ENCODE data around the gene MCOLN1. TPM values are rescaled to one million over a fixed set of nuclear protein-coding genes. Genes with fewer than 3 reads are reported as not detected.

The MCOLN1 gene
- total RNA-seq, 1 donor, result 8.6 TPM

DNA sequence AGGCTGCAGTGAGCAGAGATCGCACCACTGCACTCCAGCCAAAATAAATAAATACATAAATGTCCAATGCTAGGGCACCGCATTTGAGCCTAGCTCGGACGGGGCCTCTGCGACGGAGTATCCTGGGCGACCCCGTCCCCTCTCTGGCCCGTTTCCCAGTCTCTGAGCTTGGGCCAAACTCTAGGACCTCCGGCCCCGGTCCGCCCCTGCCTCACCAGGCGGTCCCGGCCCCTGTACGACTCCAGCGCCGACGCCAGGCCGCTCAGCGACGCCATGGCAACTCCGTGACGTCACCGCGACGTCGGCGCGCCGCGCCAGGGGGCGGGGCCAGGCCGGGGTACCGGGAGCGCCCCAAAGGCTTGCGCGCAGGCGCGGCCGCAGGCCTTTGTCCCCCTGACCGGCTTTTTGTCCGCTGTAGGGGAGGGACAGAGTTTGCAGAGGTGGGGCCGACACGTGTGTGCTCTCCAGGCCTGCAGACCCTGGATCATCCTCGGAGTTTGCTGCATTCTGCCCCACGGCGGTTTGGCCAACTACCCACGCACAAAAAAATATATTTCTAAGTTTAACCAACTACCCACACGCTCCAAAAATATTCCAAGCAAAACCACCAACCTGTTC is 33.6 kb upstream of the MCOLN1 start, which contains the start of gene PEX11G:
Gene PEX11G, minus strand, starts transcription at position 300 of the 618 bp plus-strand sequence. Its CDS starts 25 bp downstream, at position 275.
- H3K4me3 ChIP-seq (ENCODE audit: low read depth, low read length), result peak within 1 kb of the TSS; percentile 74
- DNase-seq (ENCODE audit: low read depth), result peak; percentile 86
- TF ChIP-seq, protein P1, sequence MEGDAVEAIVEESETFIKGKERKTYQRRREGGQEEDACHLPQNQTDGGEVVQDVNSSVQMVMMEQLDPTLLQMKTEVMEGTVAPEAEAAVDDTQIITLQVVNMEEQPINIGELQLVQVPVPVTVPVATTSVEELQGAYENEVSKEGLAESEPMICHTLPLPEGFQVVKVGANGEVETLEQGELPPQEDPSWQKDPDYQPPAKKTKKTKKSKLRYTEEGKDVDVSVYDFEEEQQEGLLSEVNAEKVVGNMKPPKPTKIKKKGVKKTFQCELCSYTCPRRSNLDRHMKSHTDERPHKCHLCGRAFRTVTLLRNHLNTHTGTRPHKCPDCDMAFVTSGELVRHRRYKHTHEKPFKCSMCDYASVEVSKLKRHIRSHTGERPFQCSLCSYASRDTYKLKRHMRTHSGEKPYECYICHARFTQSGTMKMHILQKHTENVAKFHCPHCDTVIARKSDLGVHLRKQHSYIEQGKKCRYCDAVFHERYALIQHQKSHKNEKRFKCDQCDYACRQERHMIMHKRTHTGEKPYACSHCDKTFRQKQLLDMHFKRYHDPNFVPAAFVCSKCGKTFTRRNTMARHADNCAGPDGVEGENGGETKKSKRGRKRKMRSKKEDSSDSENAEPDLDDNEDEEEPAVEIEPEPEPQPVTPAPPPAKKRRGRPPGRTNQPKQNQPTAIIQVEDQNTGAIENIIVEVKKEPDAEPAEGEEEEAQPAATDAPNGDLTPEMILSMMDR (IDR thresholded peaks at IDR 0.05; ENCODE audit: insufficient read depth, low read depth, low read length), result no peak

DNA sequence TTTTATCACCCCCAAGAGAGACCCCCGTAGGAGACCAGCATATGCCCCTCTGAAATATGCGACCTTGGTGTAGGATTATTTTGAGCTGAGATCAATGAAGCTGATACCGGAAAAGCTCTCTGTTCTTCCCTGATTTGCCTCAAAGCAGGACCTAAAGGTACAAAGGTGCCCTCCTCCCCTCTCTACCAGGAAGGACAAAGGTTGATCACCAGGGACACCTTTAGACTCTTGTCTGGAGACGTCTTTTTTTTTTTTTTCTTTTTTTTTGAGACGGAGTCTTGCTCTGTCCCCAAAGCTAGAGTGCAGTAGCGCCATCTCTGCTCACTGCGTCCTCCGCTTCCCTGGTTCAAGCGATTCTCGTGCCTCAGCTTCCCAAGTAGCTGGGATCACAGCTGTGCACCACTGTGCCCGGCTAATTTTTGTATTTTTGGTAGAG is 32.8 kb upstream of the MCOLN1 start:
- no peak for DNase-seq (ENCODE audit: low read depth)
- TF ChIP-seq, protein P1 (IDR thresholded peaks at IDR 0.05; ENCODE audit: insufficient read depth, low read depth, low read length), result no peak
- no peak overlapping the region for H3K4me3 ChIP-seq (ENCODE audit: low read depth, low read length)

DNA sequence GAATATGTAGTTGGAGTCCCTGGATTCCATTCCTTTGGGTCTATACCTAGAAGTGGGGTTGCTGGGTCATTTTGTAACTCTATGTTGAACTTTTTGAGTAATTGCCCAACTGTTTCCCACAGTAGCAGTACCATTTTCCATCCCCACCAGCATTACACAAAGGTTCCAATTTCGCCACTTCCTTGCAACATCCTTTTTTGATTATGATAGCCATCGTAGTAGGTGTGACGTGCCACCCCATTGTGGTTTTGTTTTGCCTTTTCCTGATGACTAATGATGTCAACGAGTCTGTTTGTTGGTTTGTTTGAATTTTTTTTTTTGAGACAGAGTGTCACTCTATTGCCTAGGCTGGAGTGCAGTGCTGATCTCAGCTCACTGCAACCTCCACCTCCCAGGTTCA is 30.3 kb upstream of the MCOLN1 start:
- H3K4me3 ChIP-seq (ENCODE audit: low read depth, low read length), result no peak overlapping the region
- TF ChIP-seq, protein P1 (IDR thresholded peaks at IDR 0.05; ENCODE audit: insufficient read depth, low read depth, low read length), result no peak
- peak; percentile 78 for DNase-seq (ENCODE audit: low read depth)

DNA sequence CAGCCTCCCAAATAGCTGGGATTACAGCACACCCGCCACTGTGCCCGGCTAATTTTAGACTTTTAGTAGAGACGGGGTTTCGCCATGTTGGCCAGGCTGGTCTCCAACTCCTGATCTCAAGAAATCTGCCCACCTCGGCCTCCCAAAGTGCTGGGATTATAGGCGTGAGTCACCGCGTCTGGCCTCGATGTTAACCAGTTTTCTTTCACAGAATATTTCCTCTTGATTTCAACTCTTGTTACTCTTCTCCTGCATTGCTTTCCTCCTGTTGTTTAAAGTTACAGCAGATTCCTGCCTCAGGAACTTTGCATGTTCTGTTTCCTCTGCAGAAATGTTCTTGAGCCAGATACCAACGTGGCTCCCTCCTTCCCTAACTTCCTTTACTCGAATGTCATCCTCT is 29.9 kb upstream of the MCOLN1 start:
- TF ChIP-seq, protein P1 (IDR thresholded peaks at IDR 0.05; ENCODE audit: insufficient read depth, low read depth, low read length), result no peak
- peak; percentile 41 for DNase-seq (ENCODE audit: low read depth)
- H3K4me3 ChIP-seq (ENCODE audit: low read depth, low read length), result no peak overlapping the region

DNA sequence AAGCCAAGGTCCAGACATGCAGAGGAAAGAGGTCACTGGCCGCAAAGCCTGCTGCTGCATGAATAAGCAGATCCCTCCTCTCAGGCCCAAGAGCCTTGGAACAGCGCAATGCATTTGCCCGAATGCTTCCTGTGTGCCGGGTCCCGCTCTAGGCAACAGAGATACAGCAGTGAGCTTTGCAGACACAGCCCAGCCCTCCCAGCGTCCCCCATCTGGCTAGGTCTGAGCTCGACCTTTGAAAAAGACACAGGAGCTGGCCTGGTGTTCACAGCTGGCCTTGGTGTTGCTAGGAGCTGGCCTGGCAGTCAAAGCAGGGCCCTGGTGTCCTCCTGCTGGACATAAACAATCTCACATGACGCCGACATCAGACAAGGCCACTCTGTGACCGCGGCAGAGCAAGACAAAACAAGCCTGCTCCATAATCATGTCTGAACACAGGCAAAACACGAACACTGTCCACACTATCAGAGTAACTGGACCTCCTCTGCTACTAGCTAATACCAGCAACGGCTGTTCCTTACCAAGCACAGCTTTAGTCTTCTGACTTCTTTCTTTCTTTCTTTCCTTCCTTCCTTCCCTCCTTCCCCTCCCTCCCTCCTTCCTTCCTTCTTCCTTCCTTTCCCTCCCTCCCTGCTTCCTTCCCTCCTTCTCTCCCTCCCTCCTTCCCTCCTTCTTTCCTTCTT is 27.9 kb upstream of the MCOLN1 start:
- H3K4me3 ChIP-seq (ENCODE audit: low read depth, low read length), result no peak overlapping the region
- TF ChIP-seq, protein P1 (IDR thresholded peaks at IDR 0.05; ENCODE audit: insufficient read depth, low read depth, low read length), result peak; percentile 13
- DNase-seq (ENCODE audit: low read depth), result peak; percentile 70

DNA sequence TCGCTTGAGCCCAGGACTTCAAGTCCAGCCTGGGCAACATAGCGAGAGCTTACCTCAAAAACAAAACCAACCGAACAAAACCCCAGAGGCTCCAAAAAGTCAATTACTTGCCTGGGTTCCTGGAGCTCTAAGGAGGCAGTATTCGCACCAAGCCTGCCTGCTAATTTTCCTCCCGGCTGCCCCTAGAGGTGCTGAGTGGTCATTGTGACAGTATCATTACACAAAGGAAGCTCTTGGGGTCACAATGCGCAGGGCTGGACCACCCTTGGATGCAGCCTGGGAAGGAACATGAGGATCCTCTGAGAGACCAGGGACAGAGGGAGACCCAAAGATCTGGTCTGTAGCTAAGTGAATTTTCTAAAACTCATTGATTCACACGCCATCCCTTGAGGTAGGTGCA is 25.1 kb upstream of the MCOLN1 start:
- DNase-seq (ENCODE audit: low read depth), result no peak
- no peak overlapping the region for H3K4me3 ChIP-seq (ENCODE audit: low read depth, low read length)
- TF ChIP-seq, protein P1 (IDR thresholded peaks at IDR 0.05; ENCODE audit: insufficient read depth, low read depth, low read length), result peak; percentile 63
